Measurements from ENCODE around the gene PRXL2B. TPM values are rescaled to one million over a fixed set of nuclear protein-coding genes. Genes with fewer than 3 reads are reported as not detected.
"Not testable (repeated sequence)": the region's sequence is repeated elsewhere in the genome, so short reads cannot be mapped to it uniquely, and the experiment has no call there.

PRXL2B gene
- total and polyA plus RNA-seq, 3 donors from 2014 or later: 16.5 to 25.1 (median 20.9) TPM

DNA sequence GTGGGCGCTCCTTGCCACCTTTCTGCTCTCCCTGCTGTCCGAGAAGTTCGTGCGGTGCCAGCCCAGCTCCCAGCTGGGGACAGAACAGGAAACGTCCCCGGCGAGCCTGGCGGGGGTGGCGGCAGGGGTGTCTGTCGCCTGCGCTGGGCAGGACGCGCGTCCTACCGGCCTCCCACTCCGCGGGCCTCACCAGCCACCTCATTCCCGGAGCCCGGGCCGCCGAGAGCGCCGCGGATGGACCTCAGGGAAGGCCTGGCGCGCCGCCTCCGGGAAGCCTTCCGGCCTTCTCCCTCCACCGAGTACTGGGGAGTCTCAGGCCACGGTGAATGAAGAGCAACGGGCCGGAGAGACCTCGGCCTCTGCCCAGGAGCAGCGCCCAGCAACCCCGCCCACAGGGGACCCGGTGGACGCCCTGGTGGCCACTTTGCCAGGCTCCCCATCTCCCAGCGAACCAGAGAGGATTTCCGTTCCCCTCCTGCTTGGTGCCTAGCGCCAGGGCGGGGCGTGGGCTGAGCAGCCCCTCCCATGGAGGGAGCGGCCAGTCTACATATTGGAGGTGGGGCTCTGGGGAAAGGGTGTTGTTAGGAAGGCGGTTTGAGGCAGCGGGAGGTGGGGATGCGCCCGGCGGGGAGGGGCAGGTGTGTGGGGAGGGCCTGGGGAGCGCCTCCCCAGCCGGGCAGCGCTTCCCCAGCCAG lies 39.9 kb upstream of the PRXL2B start:
- WGBS, 2 donors: 1% methylated on average over 41 of the region's 52 CpGs; no CpG with 5 or more reads in 1 of the 2 donors
- intact Hi-C loops (cut with DNase I; ENCODE audit: low total_unique reads): loop anchor here (5.0 kb wide), 1 partner anchor 134 kb away; the partner anchor contains the start of gene PEX10
- Histone ChIP-seq H3K9me3 (no peaks in the 10 kb centered on the region), H3K4me3 (peak overlapping the region; percentile 50 to 61), H3K4me1 (peaks cover 54% of the 10 kb centered on the region), H3K36me3 (ENCODE audit: low read depth, missing control alignments) (no peaks in the 10 kb centered on the region), H3K27me3 (no peaks in the 10 kb centered on the region), H3K27ac (peak overlapping the region; percentile 56 to 95)
- DNase-seq: peak; percentile 79
- no peak for TF ChIP-seq POLR2A (IDR thresholded peaks at IDR 0.05)
- TF ChIP-seq, protein P1, sequence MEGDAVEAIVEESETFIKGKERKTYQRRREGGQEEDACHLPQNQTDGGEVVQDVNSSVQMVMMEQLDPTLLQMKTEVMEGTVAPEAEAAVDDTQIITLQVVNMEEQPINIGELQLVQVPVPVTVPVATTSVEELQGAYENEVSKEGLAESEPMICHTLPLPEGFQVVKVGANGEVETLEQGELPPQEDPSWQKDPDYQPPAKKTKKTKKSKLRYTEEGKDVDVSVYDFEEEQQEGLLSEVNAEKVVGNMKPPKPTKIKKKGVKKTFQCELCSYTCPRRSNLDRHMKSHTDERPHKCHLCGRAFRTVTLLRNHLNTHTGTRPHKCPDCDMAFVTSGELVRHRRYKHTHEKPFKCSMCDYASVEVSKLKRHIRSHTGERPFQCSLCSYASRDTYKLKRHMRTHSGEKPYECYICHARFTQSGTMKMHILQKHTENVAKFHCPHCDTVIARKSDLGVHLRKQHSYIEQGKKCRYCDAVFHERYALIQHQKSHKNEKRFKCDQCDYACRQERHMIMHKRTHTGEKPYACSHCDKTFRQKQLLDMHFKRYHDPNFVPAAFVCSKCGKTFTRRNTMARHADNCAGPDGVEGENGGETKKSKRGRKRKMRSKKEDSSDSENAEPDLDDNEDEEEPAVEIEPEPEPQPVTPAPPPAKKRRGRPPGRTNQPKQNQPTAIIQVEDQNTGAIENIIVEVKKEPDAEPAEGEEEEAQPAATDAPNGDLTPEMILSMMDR (IDR thresholded peaks at IDR 0.05): peak in 1 of 3 experiments; percentile 2

DNA sequence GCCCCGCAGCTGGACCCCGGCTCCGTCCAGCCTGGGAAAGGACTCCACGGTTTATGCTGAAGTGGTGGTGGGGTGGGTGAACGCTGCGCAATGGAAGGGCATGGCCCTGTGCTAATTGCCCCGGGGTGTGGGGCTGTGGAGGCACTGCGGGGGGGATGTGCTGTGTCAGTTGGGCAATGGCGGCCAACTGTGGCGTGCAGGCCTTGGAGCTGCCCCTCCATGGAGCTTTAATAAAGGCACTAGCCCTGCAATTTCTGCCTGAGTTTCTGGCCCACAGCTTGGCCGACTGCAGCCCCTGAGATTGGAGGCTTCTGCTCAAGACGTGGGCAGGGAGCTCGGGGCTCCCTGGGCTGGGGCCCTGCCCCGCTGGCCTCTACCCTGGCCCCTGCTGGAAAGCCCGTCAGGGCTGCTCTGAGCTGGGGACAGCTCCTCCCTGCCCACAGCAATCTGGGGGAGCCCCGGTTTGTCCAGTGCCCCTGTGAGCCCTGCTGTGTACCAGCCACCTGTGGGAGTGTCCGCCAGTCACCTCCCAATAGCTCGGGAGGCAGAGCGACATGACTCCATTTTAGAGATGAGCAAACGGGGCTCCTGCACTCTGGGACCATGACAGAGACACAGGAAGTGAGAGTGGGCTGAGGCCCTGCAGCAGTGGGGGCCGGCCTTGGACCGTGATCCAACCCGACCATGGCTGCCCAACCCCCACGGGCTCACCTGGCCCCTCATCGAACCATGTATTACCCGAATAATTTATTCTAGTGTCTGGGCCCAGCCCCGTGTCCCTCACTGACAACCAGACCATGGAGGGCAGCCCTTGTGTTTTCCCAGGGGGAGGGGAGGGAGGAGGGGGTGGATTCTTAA lies 39.1 kb upstream of the PRXL2B start:
- H3K4me1 ChIP-seq: peaks cover 54% of the 10 kb centered on the region
- 17 to 26% methylated on average over 3 to 27 of the region's 27 CpGs for WGBS, 2 donors
- no peak for DNase-seq
- no peaks in the 10 kb centered on the region for H3K36me3 ChIP-seq (ENCODE audit: low read depth, missing control alignments)
- no peaks in the 10 kb centered on the region for H3K27me3 ChIP-seq
- peak overlapping the region; percentile 56 to 95 for H3K27ac ChIP-seq
- no peaks in the 10 kb centered on the region for H3K9me3 ChIP-seq
- peak overlapping the region; percentile 50 to 61 for H3K4me3 ChIP-seq
- intact Hi-C loops (cut with DNase I; ENCODE audit: low total_unique reads): loop anchor here (5.0 kb wide), 1 partner anchor 135 kb away; the partner anchor contains the start of gene PEX10
- no peak for TF ChIP-seq POLR2A (IDR thresholded peaks at IDR 0.05)
- TF ChIP-seq, protein P1 (IDR thresholded peaks at IDR 0.05): no peak

DNA sequence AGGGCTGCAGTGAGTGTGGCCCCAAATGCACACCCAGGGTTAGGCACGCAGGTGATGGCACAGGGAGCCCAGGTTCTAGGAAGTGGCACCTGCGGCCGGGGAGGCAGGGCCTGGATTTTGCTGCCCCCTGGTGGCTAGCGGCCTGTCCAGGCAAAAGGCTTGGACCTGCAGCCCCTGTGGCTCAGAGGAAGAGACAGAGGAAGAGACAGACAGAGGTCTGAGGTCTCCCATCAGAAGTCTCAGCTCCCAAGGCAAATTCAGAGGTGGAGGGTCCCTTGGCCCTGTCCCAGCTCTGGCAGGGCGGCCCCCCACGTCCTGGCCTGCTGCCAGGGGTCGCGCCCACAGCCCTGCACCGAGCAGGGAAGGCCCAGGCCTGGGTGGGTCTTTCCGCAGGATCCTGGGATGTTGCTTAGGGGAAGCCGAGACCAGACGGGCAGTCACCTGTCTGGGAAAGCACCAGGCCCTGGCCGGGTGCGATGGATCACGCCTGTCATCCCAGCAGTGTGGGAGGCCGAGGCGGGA lies 38.4 kb upstream of the PRXL2B start:
- Histone ChIP-seq H3K9me3 (no peaks in the 10 kb centered on the region), H3K36me3 (ENCODE audit: low read depth, missing control alignments) (no peaks in the 10 kb centered on the region), H3K27ac (peak overlapping the region; percentile 81 to 95), H3K27me3 (no peaks in the 10 kb centered on the region), H3K4me3 (no peak overlapping the region), H3K4me1 (peaks cover 54% of the 10 kb centered on the region)
- TF ChIP-seq, protein P1 (IDR thresholded peaks at IDR 0.05): peak; percentile 91 to 94 (median 93)
- no peak for TF ChIP-seq POLR2A (IDR thresholded peaks at IDR 0.05)
- DNase-seq: peak; percentile 88
- 13 to 31% methylated on average over 4 to 17 of the region's 17 CpGs for WGBS, 2 donors
- intact Hi-C loops (cut with DNase I; ENCODE audit: low total_unique reads): loop anchor here (5.0 kb wide), 1 partner anchor 136 kb away; the partner anchor contains the start of gene PEX10

DNA sequence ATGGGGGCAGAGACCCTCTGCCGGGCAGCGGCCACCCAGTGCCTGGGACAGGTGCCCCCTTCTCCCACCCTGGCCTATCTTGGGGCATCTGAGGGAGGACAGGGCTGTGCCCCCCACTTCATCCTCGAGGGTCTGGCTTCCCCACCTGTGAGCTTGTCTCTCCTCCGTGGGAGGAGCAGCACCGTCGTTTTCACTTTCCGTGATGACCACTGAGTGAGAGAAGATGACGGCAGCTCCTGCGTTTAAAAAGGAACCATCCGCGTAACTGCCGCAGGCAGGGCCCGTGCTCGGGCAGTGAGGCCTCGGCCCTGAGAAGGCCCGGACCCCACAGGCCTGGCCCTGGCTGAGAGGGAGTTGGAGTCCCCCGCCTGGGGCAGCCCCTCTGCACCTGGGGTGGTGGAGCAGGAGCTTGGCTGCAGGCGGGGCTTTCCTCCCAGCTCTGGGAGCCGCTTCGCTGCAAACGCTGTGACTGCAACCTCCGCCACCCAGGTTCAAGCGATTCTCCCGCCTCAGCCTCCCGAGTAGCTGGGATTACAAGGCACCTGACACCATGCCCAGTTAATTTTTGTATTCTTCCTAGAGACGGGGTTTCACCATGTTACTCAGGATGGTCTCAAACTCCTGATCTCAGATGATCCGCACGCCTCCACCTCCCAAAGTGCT lies 37.1 kb upstream of the PRXL2B start:
- H3K4me1 ChIP-seq: peaks cover 44% of the 10 kb centered on the region
- not testable (repeated sequence) for H3K4me3 ChIP-seq

DNA sequence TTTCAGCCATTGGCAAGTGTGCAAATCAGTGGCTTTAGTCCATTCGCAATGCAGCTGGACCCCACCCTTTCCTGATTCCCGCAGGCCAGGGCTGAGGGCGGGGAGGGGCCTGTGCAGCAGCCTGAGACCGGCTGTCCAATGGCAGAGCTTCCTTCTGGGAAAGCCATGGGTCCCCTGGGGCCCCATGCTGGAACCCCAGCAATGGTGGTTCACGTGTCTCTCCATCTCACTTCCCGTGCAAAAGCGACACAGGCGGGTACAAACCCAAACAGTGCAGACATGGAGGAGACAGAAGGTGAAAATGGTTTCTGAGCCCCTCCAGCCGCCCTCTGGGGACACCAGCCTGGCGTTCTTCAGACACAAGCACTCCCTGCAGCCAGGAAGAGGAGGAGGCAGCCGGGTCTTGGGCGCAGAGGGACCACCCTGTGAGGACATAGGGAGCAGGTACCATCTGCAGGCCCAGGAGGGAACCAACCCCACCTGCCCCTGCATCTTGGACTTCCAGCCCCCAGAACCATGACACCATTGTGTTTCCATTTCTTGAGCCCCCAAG lies 36.2 kb upstream of the PRXL2B start:
- intact Hi-C loops (cut with DNase I; ENCODE audit: low total_unique reads); H3K36me3 ChIP-seq (ENCODE audit: low read depth, missing control alignments); H3K27me3 ChIP-seq; H3K9me3 ChIP-seq; DNase-seq; H3K4me3 ChIP-seq; H3K27ac ChIP-seq: not testable (repeated sequence)
- 64 to 88% methylated on average over 8 to 12 of the region's 12 CpGs for WGBS, 2 donors
- H3K4me1 ChIP-seq: peaks cover 39% of the 10 kb centered on the region

More for the DNA sequence above, 37.1 kb upstream of the PRXL2B start:
- not testable (repeated sequence) for DNase-seq; H3K36me3 ChIP-seq (ENCODE audit: low read depth, missing control alignments); H3K9me3 ChIP-seq; H3K27me3 ChIP-seq
- peak overlapping the region; percentile 81 to 95 for H3K27ac ChIP-seq
- intact Hi-C loops (cut with DNase I; ENCODE audit: low total_unique reads): loop anchor here (5.0 kb wide), 1 partner anchor 137 kb away; the partner anchor contains the start of gene PEX10
- 84 to 86% methylated on average over 23 to 27 of the region's 28 CpGs for WGBS, 2 donors

DNA sequence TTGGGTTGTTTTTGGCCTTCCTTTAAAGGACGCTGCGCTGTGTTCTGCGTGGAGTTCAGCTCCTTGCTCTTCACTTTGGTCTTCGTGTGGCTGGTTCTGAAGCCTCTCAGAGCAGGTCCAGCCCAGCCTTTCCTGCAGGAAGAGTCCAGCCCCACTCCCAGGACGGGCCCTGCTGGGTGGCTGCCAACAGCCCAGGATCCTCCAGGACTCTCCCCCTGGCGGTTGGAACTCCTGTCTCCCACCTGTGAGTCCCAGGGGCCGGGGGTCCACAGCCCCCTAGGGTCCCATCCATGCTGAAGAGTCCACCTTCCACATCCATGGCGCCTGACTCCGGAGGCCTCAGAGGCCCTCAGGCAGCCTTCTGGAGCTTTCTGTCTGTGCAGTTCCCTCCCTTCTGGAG lies 35.0 kb upstream of the PRXL2B start:
- H3K4me3 ChIP-seq: not testable (repeated sequence)

More for the DNA sequence above, 35.0 kb upstream of the PRXL2B start:
- DNase-seq; H3K27ac ChIP-seq; H3K36me3 ChIP-seq (ENCODE audit: low read depth, missing control alignments); H3K27me3 ChIP-seq; H3K9me3 ChIP-seq; intact Hi-C loops (cut with DNase I; ENCODE audit: low total_unique reads): not testable (repeated sequence)
- H3K4me1 ChIP-seq: peaks cover 28% of the 10 kb centered on the region
- 88 to 90% methylated on average over 6 to 9 of the region's 9 CpGs for WGBS, 2 donors
